Right ventricle myocardium inferior (tissue), 1 donor: ENCODE results near the gene TSPAN31. TPM values are rescaled to one million over a fixed set of nuclear protein-coding genes. Genes with fewer than 3 reads are reported as not detected.

ENCODE experiments used
- microRNA-seq: library from miRNA; unstranded; fragments of <30 nt; microRNA quantifications from one replicate; pipeline ENCODE4 v1.2.0, GENCODE V29; 2020
- total RNA-seq: library from RNA; stranded (reverse); fragmentation: NEBNext Ultra II Directional; extraction: Animal tissue kit (Norgen Biotek cat#: 25700); gene quantifications from one replicate; pipeline ENCODE4 v1.2.1, GENCODE V29; 2021
- donor health status: DM: no; HTN: yes; CAD: no; lungs with severe emphysema.

Gene TSPAN31
- total RNA-seq, 1 donor from 2014 or later: 27.9 TPM

Small RNA genes lying within 50 kb of the gene (microRNA-seq; reads per million reads assigned to microRNA genes)
- gene MIR6759: not detected

Other genes with a start within 250 kb of the TSPAN31 start
- gene DDIT3, start 224.5 kb upstream of the TSPAN31 start, total RNA-seq: 19.2 TPM
- 34.5 TPM for gene MBD6, start 222.2 kb upstream of the TSPAN31 start, total RNA-seq
- 92.5 TPM for gene DCTN2, start 197.8 kb upstream of the TSPAN31 start, total RNA-seq
- 0.05 TPM for gene KIF5A, start 195.0 kb upstream of the TSPAN31 start, total RNA-seq
- gene PIP4K2C, start 153.8 kb upstream of the TSPAN31 start, total RNA-seq: 13.1 TPM
- gene DTX3, start 140.2 kb upstream of the TSPAN31 start, total RNA-seq: 23.8 TPM
- 13.0 TPM for gene ARHGEF25, start 133.6 kb upstream of the TSPAN31 start, total RNA-seq
- 7.3 TPM for gene B4GALNT1, start 111.8 kb upstream of the TSPAN31 start, total RNA-seq
- 110 TPM for gene OS9, start 50.9 kb upstream of the TSPAN31 start, total RNA-seq
- gene AGAP2, start 6.3 kb upstream of the TSPAN31 start, total RNA-seq: 7.8 TPM
- 42.3 TPM for gene CDK4, start 7.3 kb downstream of the TSPAN31 start, total RNA-seq
- 14.5 TPM for gene MARCHF9, start 10.1 kb downstream of the TSPAN31 start, total RNA-seq
- 0.49 TPM for gene CYP27B1, start 22.0 kb downstream of the TSPAN31 start, total RNA-seq
- 7.0 TPM for gene METTL1, start 27.1 kb downstream of the TSPAN31 start, total RNA-seq
- gene EEF1AKMT3, start 27.6 kb downstream of the TSPAN31 start, total RNA-seq: 1.2 TPM
- gene TSFM, start 37.7 kb downstream of the TSPAN31 start, total RNA-seq: 48.2 TPM
- 2.1 TPM for gene AVIL, start 73.7 kb downstream of the TSPAN31 start, total RNA-seq
- gene CTDSP2, start 101.7 kb downstream of the TSPAN31 start, total RNA-seq: 105 TPM
- 8.2 TPM for gene ATP23, start 196.5 kb downstream of the TSPAN31 start, total RNA-seq